Suprapubic skin (tissue), 3 donors: ENCODE data around the gene USP40.

Experiments
- EP300 ChIP-seq: sonication (generic); formaldehyde crosslinking; IDR thresholded peaks from one replicate; pipeline ENCODE4 v1.6.1; 2017; ENCODE audit warnings: antibody characterized with exemption
- TF ChIP-seq, protein P1 (sequence below), 2 donors: fragments of 200-600 bp in 1 of 2; fragments of 450-650 bp in 1 of 2; sonication (generic) in 1 of 2; IDR thresholded peaks; one replicate each; pipeline ENCODE4 v1.5.1; 2016 to 2019; ENCODE audit warnings: antibody characterized with exemption in 2 of 2, mild to moderate bottlenecking in 1 of 2, moderate library complexity in 1 of 2

DNA sequence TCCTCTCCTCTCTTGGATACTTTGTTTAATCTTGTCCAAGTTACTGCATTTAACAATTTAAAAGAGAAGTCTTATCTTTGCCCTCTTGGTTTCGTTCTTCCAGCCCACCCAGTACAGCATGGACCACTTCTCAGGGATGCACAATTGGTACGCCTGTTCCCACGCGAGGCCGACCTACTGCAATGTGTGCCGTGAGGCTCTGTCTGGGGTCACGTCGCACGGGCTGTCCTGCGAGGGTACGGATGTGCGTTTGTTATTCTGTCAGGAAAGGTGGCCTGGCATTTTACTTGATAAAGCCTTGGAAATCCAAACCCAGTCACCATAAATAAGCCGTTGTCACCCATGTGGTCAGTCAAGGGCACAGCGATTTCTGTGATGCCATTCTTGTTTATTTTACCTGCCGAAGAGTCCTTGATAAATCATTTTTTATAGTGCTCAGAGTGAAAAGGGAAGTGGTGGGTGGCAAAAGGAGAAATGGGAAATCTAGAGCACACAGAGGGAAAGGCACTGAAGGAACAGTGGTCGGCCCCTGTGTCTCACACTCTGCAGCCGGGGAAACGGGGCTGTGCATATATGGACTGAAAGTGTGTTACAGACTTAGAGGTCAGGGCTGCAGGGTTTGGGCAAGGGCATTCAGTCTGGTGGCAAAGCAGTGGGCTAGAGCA, 131.8 kb downstream of the USP40 start:
- TF ChIP-seq, protein P1, sequence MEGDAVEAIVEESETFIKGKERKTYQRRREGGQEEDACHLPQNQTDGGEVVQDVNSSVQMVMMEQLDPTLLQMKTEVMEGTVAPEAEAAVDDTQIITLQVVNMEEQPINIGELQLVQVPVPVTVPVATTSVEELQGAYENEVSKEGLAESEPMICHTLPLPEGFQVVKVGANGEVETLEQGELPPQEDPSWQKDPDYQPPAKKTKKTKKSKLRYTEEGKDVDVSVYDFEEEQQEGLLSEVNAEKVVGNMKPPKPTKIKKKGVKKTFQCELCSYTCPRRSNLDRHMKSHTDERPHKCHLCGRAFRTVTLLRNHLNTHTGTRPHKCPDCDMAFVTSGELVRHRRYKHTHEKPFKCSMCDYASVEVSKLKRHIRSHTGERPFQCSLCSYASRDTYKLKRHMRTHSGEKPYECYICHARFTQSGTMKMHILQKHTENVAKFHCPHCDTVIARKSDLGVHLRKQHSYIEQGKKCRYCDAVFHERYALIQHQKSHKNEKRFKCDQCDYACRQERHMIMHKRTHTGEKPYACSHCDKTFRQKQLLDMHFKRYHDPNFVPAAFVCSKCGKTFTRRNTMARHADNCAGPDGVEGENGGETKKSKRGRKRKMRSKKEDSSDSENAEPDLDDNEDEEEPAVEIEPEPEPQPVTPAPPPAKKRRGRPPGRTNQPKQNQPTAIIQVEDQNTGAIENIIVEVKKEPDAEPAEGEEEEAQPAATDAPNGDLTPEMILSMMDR (IDR thresholded peaks at IDR 0.05) = no peak
- TF ChIP-seq EP300 = no peak
